BE2C (cell line): Measurements from ENCODE around the gene NRP2.

ENCODE experiments used
- DNase-seq: peaks from one replicate; pipeline ENCODE4 v3.0.0-alpha.2; 2020
- H3K27me3 ChIP-seq: fragments of 250-450 bp; sonication (Bioruptor Pico); 2 replicates; pipeline ENCODE4 v1.5.1; 2020; ENCODE audit warnings: mild to moderate bottlenecking
- H3K36me3 ChIP-seq: fragments of 250-450 bp; sonication (Bioruptor Pico); 2 replicates; pipeline ENCODE4 v1.5.1; 2020; ENCODE audit warnings: mild to moderate bottlenecking
- H3K4me1 ChIP-seq: fragments of 250-450 bp; sonication (Bioruptor Pico); 2 replicates; pipeline ENCODE4 v1.5.1; 2020
- H3K4me3 ChIP-seq: 2 replicates; pipeline ENCODE4 v1.5.1; 2011; ENCODE audit warnings: low read depth, low read length
- H3K9me3 ChIP-seq: fragments of 250-450 bp; sonication (Bioruptor Pico); 2 replicates; pipeline ENCODE4 v1.5.1; 2020
- TF ChIP-seq, protein P1 (sequence below): IDR thresholded peaks from 2 replicates; pipeline ENCODE4 v1.5.1; 2012; ENCODE audit warnings: mild to moderate bottlenecking, low read depth, low read length

Gene NRP2

DNA sequence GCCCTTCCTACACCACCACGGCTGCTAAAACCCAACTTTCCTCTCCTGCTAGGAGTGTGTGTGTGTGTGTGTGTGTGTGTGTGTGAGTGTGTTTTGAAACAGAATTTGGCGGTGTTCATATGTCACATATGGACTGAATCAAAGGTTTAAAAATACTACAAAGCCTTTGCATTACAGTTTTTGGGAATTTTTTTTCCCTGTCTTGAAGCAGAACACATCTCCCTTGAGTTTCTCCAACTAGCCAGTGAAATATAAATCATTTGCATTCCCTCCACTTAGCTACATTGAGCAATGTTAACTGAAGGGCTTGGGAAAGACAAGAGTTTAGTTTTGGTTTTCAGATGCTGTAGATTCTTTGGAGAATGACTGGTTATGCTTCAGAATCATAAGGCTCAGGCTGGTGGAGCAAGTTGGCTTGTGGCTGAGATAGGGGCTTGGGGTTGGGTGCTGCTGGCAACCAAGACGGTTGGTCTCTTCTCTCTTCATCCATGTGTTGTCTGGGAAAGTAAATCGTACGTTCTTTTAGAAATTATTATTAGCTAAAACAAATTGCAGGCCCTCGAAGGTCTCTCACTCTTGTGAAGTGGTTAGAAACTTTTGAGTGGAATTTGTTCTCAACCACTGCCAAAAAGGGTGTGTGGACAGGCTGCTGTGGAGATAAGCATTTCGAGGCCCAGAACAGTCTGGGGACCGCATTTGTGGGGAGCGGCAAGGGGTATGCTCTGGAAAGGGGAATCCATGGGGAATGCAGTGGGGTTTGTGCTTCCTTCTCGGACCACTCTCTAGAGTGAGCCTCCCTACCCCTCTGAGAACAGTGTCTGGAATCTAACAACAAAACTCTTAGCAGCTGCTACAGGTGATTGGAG is 1.4 kb downstream of the NRP2 start:
- peaks cover 32% of the 10 kb centered on the region for H3K27me3 ChIP-seq
- H3K4me1 ChIP-seq: peaks cover 15% of the 10 kb centered on the region
- H3K9me3 ChIP-seq: no peaks in the 10 kb centered on the region
- TF ChIP-seq, protein P1, sequence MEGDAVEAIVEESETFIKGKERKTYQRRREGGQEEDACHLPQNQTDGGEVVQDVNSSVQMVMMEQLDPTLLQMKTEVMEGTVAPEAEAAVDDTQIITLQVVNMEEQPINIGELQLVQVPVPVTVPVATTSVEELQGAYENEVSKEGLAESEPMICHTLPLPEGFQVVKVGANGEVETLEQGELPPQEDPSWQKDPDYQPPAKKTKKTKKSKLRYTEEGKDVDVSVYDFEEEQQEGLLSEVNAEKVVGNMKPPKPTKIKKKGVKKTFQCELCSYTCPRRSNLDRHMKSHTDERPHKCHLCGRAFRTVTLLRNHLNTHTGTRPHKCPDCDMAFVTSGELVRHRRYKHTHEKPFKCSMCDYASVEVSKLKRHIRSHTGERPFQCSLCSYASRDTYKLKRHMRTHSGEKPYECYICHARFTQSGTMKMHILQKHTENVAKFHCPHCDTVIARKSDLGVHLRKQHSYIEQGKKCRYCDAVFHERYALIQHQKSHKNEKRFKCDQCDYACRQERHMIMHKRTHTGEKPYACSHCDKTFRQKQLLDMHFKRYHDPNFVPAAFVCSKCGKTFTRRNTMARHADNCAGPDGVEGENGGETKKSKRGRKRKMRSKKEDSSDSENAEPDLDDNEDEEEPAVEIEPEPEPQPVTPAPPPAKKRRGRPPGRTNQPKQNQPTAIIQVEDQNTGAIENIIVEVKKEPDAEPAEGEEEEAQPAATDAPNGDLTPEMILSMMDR: no peak
- H3K4me3 ChIP-seq: peak overlapping the region; percentile 66
- DNase-seq: no peak
- H3K36me3 ChIP-seq: no peaks in the 10 kb centered on the region

DNA sequence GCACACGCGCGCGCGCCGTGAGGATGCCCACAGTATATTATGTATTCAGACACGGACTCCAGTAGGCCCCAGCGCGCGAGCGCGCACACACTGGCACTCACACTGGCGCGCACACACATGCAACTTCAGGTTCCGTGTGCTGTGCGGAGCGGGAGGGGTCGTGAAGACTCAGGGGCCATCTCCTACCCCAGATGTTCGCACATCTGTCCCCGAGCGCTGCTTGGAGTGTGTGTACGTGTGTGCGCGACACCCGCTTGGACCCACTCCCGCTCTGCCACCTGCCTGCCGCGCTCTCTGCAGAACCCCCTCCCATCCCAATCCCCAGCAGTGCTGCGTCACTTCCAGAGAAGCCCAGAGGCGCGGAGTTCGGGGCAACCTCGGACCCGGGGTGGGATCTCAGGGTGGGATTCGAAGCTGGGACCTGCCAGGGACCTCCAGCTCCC is 2.6 kb downstream of the NRP2 start:
- Histone ChIP-seq H3K36me3 (no peaks in the 10 kb centered on the region), H3K9me3 (no peaks in the 10 kb centered on the region), H3K27me3 (peaks cover 32% of the 10 kb centered on the region), H3K4me1 (peaks cover 15% of the 10 kb centered on the region), H3K4me3 (peak overlapping the region; percentile 75)
- TF ChIP-seq, protein P1: no peak
- no peak for DNase-seq

DNA sequence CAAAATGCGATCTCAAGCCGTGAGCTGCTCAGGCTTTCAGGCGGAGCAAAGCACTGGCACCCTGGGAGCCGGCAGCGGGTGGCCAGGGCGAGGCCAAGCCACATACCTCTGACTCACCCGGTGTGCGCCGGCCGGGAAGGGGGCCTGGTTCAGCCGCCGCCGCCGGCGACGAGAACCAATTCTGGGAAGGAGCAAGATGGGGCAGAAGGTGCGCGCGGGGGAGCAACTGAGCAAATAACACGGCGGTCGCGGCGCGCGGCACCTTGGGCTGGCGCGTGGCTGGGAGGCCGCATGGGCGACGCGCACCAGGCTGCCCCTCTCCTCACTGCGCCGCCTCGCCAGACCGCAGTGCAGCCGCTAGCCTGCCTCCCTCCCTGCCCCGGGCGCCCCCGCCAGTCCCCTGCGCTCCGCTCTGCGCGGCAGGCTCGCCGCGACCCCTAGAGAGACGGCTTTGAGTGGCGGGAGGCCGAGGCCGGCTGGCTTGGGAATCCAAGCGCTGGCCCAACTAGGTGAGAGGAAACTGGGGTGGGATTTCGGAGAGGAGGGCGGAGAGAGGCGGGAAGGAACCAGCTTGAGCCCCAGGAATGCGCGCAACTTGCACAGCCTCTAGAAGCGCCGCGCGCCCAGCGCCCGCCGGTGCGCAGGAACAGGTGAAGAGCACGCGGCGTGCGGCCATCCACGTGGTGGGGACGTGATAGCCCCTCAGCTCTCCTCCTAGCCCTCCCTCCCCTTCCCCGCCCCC is 3.2 kb downstream of the NRP2 start:
- H3K4me3 ChIP-seq: peak overlapping the region; percentile 75
- no peaks in the 10 kb centered on the region for H3K36me3 ChIP-seq
- peaks cover 13% of the 10 kb centered on the region for H3K4me1 ChIP-seq
- peak; percentile 51 for DNase-seq
- H3K27me3 ChIP-seq: peaks cover 32% of the 10 kb centered on the region
- H3K9me3 ChIP-seq: no peaks in the 10 kb centered on the region
- TF ChIP-seq, protein P1: no peak

DNA sequence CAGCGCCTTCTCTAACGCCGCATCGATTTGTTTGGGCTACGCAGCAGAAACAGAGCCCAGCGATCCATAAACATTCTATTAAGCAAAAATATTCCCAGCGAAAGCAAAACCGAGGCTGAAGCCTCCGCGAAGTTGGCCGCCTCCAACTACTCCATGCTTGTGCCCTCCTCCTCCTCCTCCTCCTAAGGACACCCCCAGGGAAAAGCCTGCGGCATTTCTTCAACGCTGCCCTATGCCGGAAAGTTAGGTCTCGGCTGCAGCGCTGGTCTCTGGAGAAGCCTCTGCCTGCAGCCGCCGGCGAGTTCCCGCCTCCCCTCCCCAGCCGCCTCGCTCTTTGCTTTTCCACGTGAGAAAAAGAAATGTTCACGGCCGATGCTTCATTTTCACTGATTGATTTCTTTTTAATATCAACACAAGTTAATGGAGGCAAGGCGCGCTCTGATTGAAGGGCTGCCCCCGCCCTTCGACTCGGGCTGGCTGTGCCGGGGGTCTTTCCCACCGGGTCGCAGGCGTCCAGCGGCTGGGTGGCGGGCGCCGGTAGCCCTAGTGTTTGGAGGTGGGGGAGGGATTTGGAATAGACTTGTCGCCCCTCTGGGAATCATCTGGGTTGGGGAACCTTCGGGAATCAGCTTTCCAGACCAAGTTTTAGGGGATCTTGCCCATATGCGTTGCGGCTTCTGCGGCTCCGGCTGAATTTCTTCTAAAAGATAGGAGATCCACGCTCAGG is 3.9 kb downstream of the NRP2 start:
- H3K4me1 ChIP-seq: peaks cover 7% of the 10 kb centered on the region
- TF ChIP-seq, protein P1: no peak
- no peaks in the 10 kb centered on the region for H3K36me3 ChIP-seq
- peaks cover 32% of the 10 kb centered on the region for H3K27me3 ChIP-seq
- no peaks in the 10 kb centered on the region for H3K9me3 ChIP-seq
- H3K4me3 ChIP-seq: peak overlapping the region; percentile 75
- peak; percentile 42 for DNase-seq

DNA sequence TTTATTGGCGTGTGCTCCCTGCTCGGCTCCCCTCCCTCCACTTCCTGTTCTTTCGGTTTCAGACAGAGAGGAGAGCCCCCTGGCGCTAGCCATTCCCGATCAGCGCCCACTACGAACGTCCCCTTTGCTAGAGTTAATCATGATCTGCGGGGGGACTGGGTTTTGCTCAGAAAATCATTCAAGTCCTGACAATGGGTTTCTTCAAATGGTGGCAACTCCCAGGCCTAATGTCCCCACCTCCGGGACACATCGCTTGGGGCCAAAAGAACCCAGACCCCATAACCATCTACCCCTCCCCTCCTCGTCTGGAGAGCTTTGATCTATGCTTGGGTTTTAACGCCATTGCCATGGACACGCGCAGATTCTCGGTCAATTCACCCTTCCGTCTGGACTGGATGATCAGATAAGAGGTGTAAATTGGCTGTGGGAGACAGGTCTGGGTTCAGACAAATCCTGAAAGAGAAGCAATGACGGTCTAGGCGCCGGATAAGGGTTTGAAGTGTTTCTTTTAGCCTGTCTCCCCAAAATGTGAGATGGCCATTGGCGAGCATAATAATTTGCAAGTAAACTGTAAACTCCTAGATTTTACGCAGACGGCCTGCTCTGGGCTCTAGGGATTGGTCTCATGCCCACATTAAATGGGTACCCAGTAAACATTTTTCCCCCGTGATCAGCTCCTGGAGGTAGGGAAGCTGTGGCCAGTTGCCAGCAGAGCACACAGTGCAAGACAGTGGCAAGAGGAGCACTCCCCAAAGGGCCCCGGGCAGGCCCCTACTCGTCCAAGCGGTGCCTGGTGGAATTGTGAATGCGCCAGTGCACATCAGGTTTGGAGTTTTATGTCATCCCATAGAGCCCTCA is 4.7 kb downstream of the NRP2 start:
- Histone ChIP-seq H3K4me3 (peak overlapping the region; percentile 75), H3K9me3 (no peaks in the 10 kb centered on the region), H3K36me3 (no peaks in the 10 kb centered on the region), H3K27me3 (peaks cover 32% of the 10 kb centered on the region), H3K4me1 (peaks cover 4% of the 10 kb centered on the region)
- TF ChIP-seq, protein P1: peak; percentile 56
- peak; percentile 57 for DNase-seq
